Thyroid gland (tissue), 4 donors: ENCODE measurements around the gene PCBP3.

Source experiments
- CTCF ChIP-seq, 6 experiments: fragments of 200-600 bp in 3 of 6; fragments of 450-650 bp in 3 of 6; sonication (generic) in 3 of 6; IDR thresholded peaks; one replicate each; pipeline ENCODE4 v1.5.1; 2016 to 2019; ENCODE audit warnings: antibody characterized with exemption in 6 of 6, mild to moderate bottlenecking in 2 of 6, inconsistent platforms in 1 of 6, moderate library complexity in 1 of 6
- POLR2A ChIP-seq, 2 donors: fragments of 450-650 bp; IDR thresholded peaks; one replicate each; pipeline ENCODE4 v1.6.1; 2017; ENCODE audit warnings: antibody characterized with exemption in 2 of 2, mild to moderate bottlenecking in 2 of 2, moderate library complexity in 1 of 2

- TF ChIP-seq POLR2A (IDR thresholded peaks at IDR 0.05) (no peak), CTCF (IDR thresholded peaks at IDR 0.05) (no peak)
Observed at GRCh38 chr21:45916011-45916840, 272.7 kb downstream of the PCBP3 start.
